Keratinocyte (primary cell): ENCODE data around the gene ZC3H6. TPM values are rescaled to one million over a fixed set of nuclear protein-coding genes. Genes with fewer than 3 reads are reported as not detected.

ENCODE experiments used
- DNase-seq: peaks from one replicate; pipeline ENCODE4 v3.0.0-alpha.2; 2011; ENCODE audit warnings: low read depth, missing footprints, low spot score
- FAIRE-seq: peaks from 2 replicates; lab custom pipeline; 2011; peaks lifted over from hg19 to GRCh38; lab: Jason Lieb, UNC
- H2AFZ ChIP-seq: 2 replicates; pipeline ENCODE4 v1.6.0; 2012; ENCODE audit warnings: low read length, control low read depth, inconsistent platforms; ENCODE audit not compliant: control insufficient read depth
- H3K27ac ChIP-seq: 2 replicates; pipeline ENCODE4 v1.5.1; 2011; ENCODE audit warnings: low read length; ENCODE audit not compliant: control insufficient read depth, insufficient read depth
- H3K27me3 ChIP-seq: 3 replicates; pipeline ENCODE4 v1.6.0; 2011; ENCODE audit warnings: low read length; ENCODE audit not compliant: control insufficient read depth, insufficient read depth; ENCODE audit errors: extremely low read depth
- H3K36me3 ChIP-seq, 2 experiments: 2 replicates in 1 of 2; 3 replicates in 1 of 2; pipeline ENCODE4 v1.5.1; 2011; ENCODE audit warnings: low read length in 2 of 2, mild to moderate bottlenecking in 1 of 2; ENCODE audit not compliant: control insufficient read depth in 2 of 2, insufficient read depth in 2 of 2; ENCODE audit errors: extremely low read depth in 1 of 2
- H3K4me1 ChIP-seq: 3 replicates; pipeline ENCODE4 v1.5.1; 2011; ENCODE audit warnings: low read length; ENCODE audit not compliant: control insufficient read depth, insufficient read depth; ENCODE audit errors: extremely low read depth
- H3K4me2 ChIP-seq: 3 replicates; pipeline ENCODE4 v1.6.0; 2011; ENCODE audit warnings: low read depth, low read length; ENCODE audit not compliant: control insufficient read depth, insufficient read depth; ENCODE audit errors: extremely low read depth
- H3K4me3 ChIP-seq, 3 experiments: fragments of 200-600 bp in 1 of 3; sonication (generic) in 1 of 3; 2 replicates in 2 of 3; 3 replicates in 1 of 3; pipeline ENCODE4 v1.5.1; 2011 to 2016; ENCODE audit warnings: low read length in 3 of 3, mild to moderate bottlenecking in 3 of 3, control low read depth in 2 of 3, inconsistent platforms in 1 of 3, low read depth in 1 of 3, mixed read lengths in 1 of 3, mixed run types in 1 of 3, moderate library complexity in 1 of 3; ENCODE audit not compliant: control insufficient read depth in 2 of 3, insufficient read depth in 2 of 3; ENCODE audit errors: extremely low read depth in 1 of 3
- H3K79me2 ChIP-seq: 2 replicates; pipeline ENCODE4 v1.6.0; 2012; ENCODE audit warnings: low read length; ENCODE audit not compliant: control insufficient read depth, insufficient read depth
- H3K9ac ChIP-seq: 3 replicates; pipeline ENCODE4 v1.6.0; 2011; ENCODE audit warnings: low read length; ENCODE audit not compliant: control insufficient read depth, insufficient read depth; ENCODE audit errors: extremely low read depth
- H3K9me1 ChIP-seq: 3 replicates; pipeline ENCODE4 v1.6.0; 2011; ENCODE audit warnings: low read length; ENCODE audit not compliant: control insufficient read depth, insufficient read depth; ENCODE audit errors: extremely low read depth
- H3K9me3 ChIP-seq: 2 replicates; pipeline ENCODE4 v1.5.1; 2012; ENCODE audit warnings: low read depth, low read length; ENCODE audit not compliant: control insufficient read depth
- H4K20me1 ChIP-seq: 3 replicates; pipeline ENCODE4 v1.6.0; 2011; ENCODE audit warnings: low read length; ENCODE audit not compliant: control insufficient read depth, insufficient read depth; ENCODE audit errors: extremely low read depth
- CTCF ChIP-seq, 3 experiments: IDR thresholded peaks in 1 of 3; conservative IDR thresholded peaks in 1 of 3; optimal IDR thresholded peaks in 1 of 3; 2 replicates in 2 of 3; 3 replicates in 1 of 3; pipeline versions ENCODE3 to v1.5.1; 2011; ENCODE audit warnings: low read length in 3 of 3, mild to moderate bottlenecking in 3 of 3, moderate library complexity in 2 of 3, control low read depth in 1 of 3, inconsistent platforms in 1 of 3; ENCODE audit not compliant: insufficient read depth in 2 of 3; ENCODE audit errors: extremely low read depth in 1 of 3
- EZH2 ChIP-seq: IDR thresholded peaks from one replicate; pipeline ENCODE4 v1.6.1; 2012; ENCODE audit warnings: inconsistent platforms, mild to moderate bottlenecking, low read length, moderate library complexity
- dilution Hi-C: fragments of 300-500 bp; cut with MboI; formaldehyde crosslinking; loops from one replicate; pipeline ENCODE4 v1.7.0; 2020; ENCODE audit warnings: low sequenced_read_pairs; ENCODE audit not compliant: extremely low pct_ligation_motif_present
- polyA plus RNA-seq, 5 experiments: library from polyadenylated mRNA; depleted of rRNA in 3 of 5; stranded (reverse) in 3 of 5; stranded (forward) in 1 of 5; unstranded in 1 of 5; fragments of >200 nt; gene quantifications; 1 replicate in 1 of 5; 2 replicates in 3 of 5; 3 replicates in 1 of 5; pipeline versions ENCODE4 v1.2.1 to v1.2.3, GENCODE V29; 2011 to 2012; ENCODE audit warnings: missing spikeins in 2 of 5, low read depth in 1 of 5, low replicate concordance in 1 of 5

The ZC3H6 gene
- polyA plus RNA-seq, 1 donor (not counting 4 experiments of a cell fraction or from before 2014, with no cell fraction given): 0.75 TPM

GRCh38 chr2:112312821-112313220, 37.4 kb downstream of the ZC3H6 start:
- H2AFZ ChIP-seq: no peak overlapping the region
- no peaks in the 10 kb centered on the region for H3K9me1 ChIP-seq
- no peaks in the 10 kb centered on the region for H4K20me1 ChIP-seq
- H3K36me3 ChIP-seq: no peaks in the 10 kb centered on the region
- H3K79me2 ChIP-seq: no peaks in the 10 kb centered on the region
- H3K4me2 ChIP-seq: no peak overlapping the region
- H3K9ac ChIP-seq: no peak overlapping the region
- no peak overlapping the region for H3K4me3 ChIP-seq
- FAIRE-seq (no peak), DNase-seq (no peak)
- no peaks in the 10 kb centered on the region for H3K27me3 ChIP-seq
- no peaks in the 10 kb centered on the region for H3K9me3 ChIP-seq
- dilution Hi-C loops: no loop called here
- no peak for TF ChIP-seq CTCF (optimal IDR thresholded peaks at IDR 0.05 in 1 of 3, IDR thresholded peaks at IDR 0.05 in 1 of 3, conservative IDR thresholded peaks at IDR 0.05 in 1 of 3; ENCODE audit: extremely low read depth in 1 of 3, insufficient read depth in 2 of 3, low read length in 3 of 3)
- TF ChIP-seq EZH2: no peak
- H3K27ac ChIP-seq: no peak overlapping the region
- peaks cover 9% of the 10 kb centered on the region for H3K4me1 ChIP-seq

GRCh38 chr2:112314856-112315255, 39.5 kb downstream of the ZC3H6 start:
- Histone ChIP-seq H3K4me1 (peaks cover 9% of the 10 kb centered on the region), H2AFZ (no peak overlapping the region), H3K27me3 (no peaks in the 10 kb centered on the region), H3K9me3 (no peaks in the 10 kb centered on the region), H3K9me1 (no peaks in the 10 kb centered on the region), H3K4me2 (no peak overlapping the region), H3K79me2 (no peaks in the 10 kb centered on the region), H3K4me3 (no peak overlapping the region), H4K20me1 (no peaks in the 10 kb centered on the region), H3K9ac (no peak overlapping the region), H3K36me3 (no peaks in the 10 kb centered on the region), H3K27ac (no peak overlapping the region)
- dilution Hi-C loops: no loop called here
- no peak for TF ChIP-seq EZH2
- TF ChIP-seq CTCF (optimal IDR thresholded peaks at IDR 0.05 in 1 of 3, IDR thresholded peaks at IDR 0.05 in 1 of 3, conservative IDR thresholded peaks at IDR 0.05 in 1 of 3; ENCODE audit: extremely low read depth in 1 of 3, insufficient read depth in 2 of 3, low read length in 3 of 3): no peak
- FAIRE-seq: no peak
- DNase-seq: no peak
